HepG2 (cell line): Measurements from ENCODE around the gene GRM2. TPM values are rescaled to one million over a fixed set of nuclear protein-coding genes. Genes with fewer than 3 reads are reported as not detected.

Source experiments
- ATAC-seq: fragments of 200-7000 bp; cut with Tn5 transposase; 3 replicates; pipeline ENCODE4 v1.9.1; 2020; ENCODE audit warnings: mild to moderate bottlenecking, moderate library complexity
- BruUV-seq: library from RNA; stranded (reverse); fragments of 400-500 nt; replicated peaks from 2 replicates; lab custom pipeline; 2021; lab: Mats Ljungman, UMichigan
- CTCF ChIA-PET: fragments of 300-600 bp; formaldehyde crosslinking; extraction: SDS; loops from one replicate; lab custom pipeline; 2021; ENCODE audit warnings: low total read pairs, inconsistent platforms, low intra/inter-chr PET ratio; lab: Yijun Ruan, JAX
- POLR2A ChIA-PET: fragments of 350-600 bp; sonication (Branson Sonifier 250); formaldehyde crosslinking; loops from one replicate; lab custom pipeline; 2020; ENCODE audit warnings: antibody characterized with exemption, inconsistent platforms; lab: Yijun Ruan, JAX
- DNase-seq: peaks from one replicate; pipeline ENCODE4 v3.0.0-alpha.2; 2015; ENCODE audit warnings: low spot score
- FAIRE-seq: peaks from 3 replicates; lab custom pipeline; 2011; peaks lifted over from hg19 to GRCh38; lab: Jason Lieb, UNC
- H2AFZ ChIP-seq: one replicate; pipeline ENCODE4 v1.6.1; 2011; ENCODE audit warnings: low read length, inconsistent platforms
- H3K27ac ChIP-seq: fragments of 300-600 bp; 3 replicates; pipeline ENCODE4 v1.8.0; 2011; ENCODE audit warnings: mixed run types, mild to moderate bottlenecking, mixed read lengths, low read length, inconsistent platforms; ENCODE audit not compliant: insufficient read depth; ENCODE audit errors: extremely low read length
- H3K27me3 ChIP-seq, 2 experiments: fragments of 200-600 bp in 1 of 2; 2 replicates in 1 of 2; 3 replicates in 1 of 2; pipeline versions ENCODE4 v1.6.0 to v1.8.0; 2011; ENCODE audit warnings: low read length in 2 of 2, mild to moderate bottlenecking in 2 of 2, moderate library complexity in 2 of 2, inconsistent platforms in 1 of 2; ENCODE audit not compliant: insufficient read depth in 2 of 2, control insufficient read depth in 1 of 2
- H3K36me3 ChIP-seq, 2 experiments: fragments of 200-600 bp in 1 of 2; replicated peaks in 1 of 2; 2 replicates in 1 of 2; 3 replicates in 1 of 2; pipeline versions ENCODE4 v1.5.1 to v1.8.0; 2011; ENCODE audit warnings: low read length in 2 of 2, inconsistent platforms in 1 of 2; ENCODE audit not compliant: insufficient read depth in 2 of 2, control insufficient read depth in 1 of 2
- H3K4me1 ChIP-seq: 2 replicates; pipeline ENCODE4 v1.5.1; 2012; ENCODE audit warnings: low read length, inconsistent platforms; ENCODE audit not compliant: insufficient read depth
- H3K4me2 ChIP-seq: 2 replicates; pipeline ENCODE4 v1.6.0; 2011; ENCODE audit warnings: low read depth, low read length, inconsistent platforms
- H3K4me3 ChIP-seq, 3 experiments: fragments of 200-600 bp in 1 of 3; sonication (generic), shearing (Covaris generic) in 1 of 3; replicated peaks in 1 of 3; 2 replicates each; pipeline ENCODE4 v1.5.1; 2011 to 2016; ENCODE audit warnings: low read length in 3 of 3, inconsistent platforms in 2 of 3, low read depth in 2 of 3, mild to moderate bottlenecking in 2 of 3, control low read depth in 1 of 3, mixed read lengths in 1 of 3; ENCODE audit not compliant: insufficient read depth in 1 of 3
- H3K79me2 ChIP-seq: one replicate; pipeline ENCODE4 v1.6.1; 2011; ENCODE audit warnings: low read length, inconsistent platforms; ENCODE audit not compliant: insufficient read depth
- H3K9ac ChIP-seq: 2 replicates; pipeline ENCODE4 v1.6.0; 2011; ENCODE audit warnings: mild to moderate bottlenecking, low read depth, low read length, inconsistent platforms; ENCODE audit not compliant: insufficient read depth
- H3K9me3 ChIP-seq: 2 replicates; pipeline ENCODE4 v1.5.1; 2012; ENCODE audit warnings: mild to moderate bottlenecking, low read length
- H4K20me1 ChIP-seq: 2 replicates; pipeline ENCODE4 v1.6.0; 2011; ENCODE audit warnings: inconsistent platforms, mild to moderate bottlenecking, low read length, moderate library complexity; ENCODE audit not compliant: insufficient read depth
- AFF4 ChIP-seq: sonication (generic); formaldehyde crosslinking; IDR thresholded peaks from 2 replicates; pipeline ENCODE4 v1.4.0; 2020; ENCODE audit warnings: missing genetic modification reagents
- AGO1 ChIP-seq: fragments of 200-400 bp; formaldehyde crosslinking; IDR thresholded peaks from 2 replicates; pipeline ENCODE4 v1.6.1; 2017; ENCODE audit warnings: mild to moderate bottlenecking, low read depth, low read length, moderate library complexity; ENCODE audit not compliant: poor library complexity, severe bottlenecking
- CHD2 ChIP-seq: IDR thresholded peaks from 2 replicates; pipeline ENCODE4 v1.6.1; 2011; ENCODE audit warnings: low read depth, low read length, improper control_type of control experiment
- FUBP1 ChIP-seq: sonication (generic); formaldehyde crosslinking; IDR thresholded peaks from 2 replicates; pipeline ENCODE4 v1.5.1; 2020; ENCODE audit warnings: missing genetic modification reagents, mild to moderate bottlenecking, borderline replicate concordance
- MYNN ChIP-seq: sonication (generic); formaldehyde crosslinking; IDR thresholded peaks from 2 replicates; pipeline ENCODE4 v1.4.0; 2020; ENCODE audit warnings: mild to moderate bottlenecking, low read depth, missing genetic modification reagents
- NFYB ChIP-seq: sonication (generic); formaldehyde crosslinking; IDR thresholded peaks from 2 replicates; pipeline ENCODE4 v1.4.0; 2020; ENCODE audit warnings: missing genetic modification reagents
- PITX1 ChIP-seq: sonication (generic); formaldehyde crosslinking; IDR thresholded peaks from 2 replicates; pipeline ENCODE4 v1.5.1; 2020; ENCODE audit warnings: mild to moderate bottlenecking, missing genetic modification reagents
- PLSCR1 ChIP-seq: sonication (generic); formaldehyde crosslinking; IDR thresholded peaks from 2 replicates; pipeline ENCODE4 v1.5.0; 2020; ENCODE audit warnings: missing genetic modification reagents, mild to moderate bottlenecking, borderline replicate concordance
- SETDB1 ChIP-seq: sonication (generic); formaldehyde crosslinking; IDR thresholded peaks from 2 replicates; pipeline ENCODE4 v1.5.1; 2020; ENCODE audit warnings: missing genetic modification reagents, mild to moderate bottlenecking, borderline replicate concordance
- SRSF1 ChIP-seq: fragments of 200-400 bp; formaldehyde crosslinking; optimal IDR thresholded peaks from 2 replicates; pipeline ENCODE3; 2017; ENCODE audit warnings: mild to moderate bottlenecking, low read depth, low read length, moderate library complexity
- ZNF33A ChIP-seq: sonication (generic); formaldehyde crosslinking; IDR thresholded peaks from 2 replicates; pipeline ENCODE4 v1.5.1; 2020; ENCODE audit warnings: missing genetic modification reagents, mild to moderate bottlenecking, moderate library complexity, borderline replicate concordance
- ZNF484 ChIP-seq: sonication (generic); formaldehyde crosslinking; IDR thresholded peaks from 2 replicates; pipeline ENCODE4 v1.5.1; 2020; ENCODE audit warnings: mild to moderate bottlenecking, low read depth, missing genetic modification reagents, borderline replicate concordance
- ZNF552 ChIP-seq: sonication (generic); formaldehyde crosslinking; IDR thresholded peaks from 2 replicates; pipeline ENCODE4 v1.9.0; 2022; ENCODE audit warnings: missing genetic modification reagents, mild to moderate bottlenecking, borderline replicate concordance
- ZNF605 ChIP-seq: sonication (generic); formaldehyde crosslinking; IDR thresholded peaks from 2 replicates; pipeline ENCODE4 v1.8.0; 2022; ENCODE audit warnings: mild to moderate bottlenecking, missing genetic modification reagents
- ZNF781 ChIP-seq: sonication (generic); formaldehyde crosslinking; IDR thresholded peaks from 2 replicates; pipeline ENCODE4 v1.5.1; 2020; ENCODE audit warnings: borderline replicate concordance, mild to moderate bottlenecking, missing genetic modification reagents; ENCODE audit errors: not compliant biosample characterization
- WGBS: methylation state at CpG from one replicate; pipeline ENCODE4 v1.1.6; 2017; ENCODE audit warnings: low lambda C conversion rate; 5-methylcytosine and 5-hydroxymethylcytosine counted together
- in situ Hi-C: cut with HindIII; loops from 2 replicates; pipeline ENCODE4 v1.10.0; 2017; ENCODE audit warnings: low pct_unique_long_range_greater_than_20kb; ENCODE audit not compliant: extremely low pct_ligation_motif_present
- intact Hi-C: fragments of 100-400 bp; cut with micrococcal nuclease; formaldehyde crosslinking; loops from one replicate; pipeline ENCODE4 v1.10.0; 2022; ENCODE audit not compliant: unreplicated experiment
- polyA plus RNA-seq, 8 experiments: library from polyadenylated mRNA; depleted of rRNA in 3 of 8; stranded (reverse) in 7 of 8; unstranded in 1 of 8; fragments of >200 nt; fragmentation: Illumina TruSeq in 4 of 8; extraction: Trizol in 4 of 8; gene quantifications; 2 replicates each; pipeline versions ENCODE4 v1.2.1 to v1.2.3, GENCODE V29; 2011 to 2016; ENCODE audit warnings: low read depth in 4 of 8, missing spikeins in 1 of 8, mixed read lengths in 1 of 8; ENCODE audit not compliant: insufficient read depth in 1 of 8
- total RNA-seq, 5 experiments: library from RNA; depleted of rRNA; stranded (reverse); fragments of >200 nt; fragmentation: Illumina TruSeq; extraction: Trizol; gene quantifications; 2 replicates each; pipeline ENCODE4 v1.2.3, GENCODE V29; 2016; ENCODE audit warnings: low read depth in 1 of 5
- TF ChIP-seq, protein P1 (sequence below): sonication (generic); formaldehyde crosslinking; conservative IDR thresholded peaks from 2 replicates; pipeline ENCODE4 v1.8.0; 2022; ENCODE audit warnings: mild to moderate bottlenecking, moderate library complexity, missing genetic modification reagents

GRM2 gene
- total and polyA plus RNA-seq, 2 of the 13 experiments (the other 11 are each of a cell fraction or from before 2014, with no cell fraction given): 0.04 to 0.07 TPM

- Histone ChIP-seq H3K9ac (no peak overlapping the region), H3K79me2 (no peaks in the 10 kb centered on the region), H3K4me1 (peaks cover 29% of the 10 kb centered on the region), H3K27me3 (0 out of 5 replicates have a peak, but pooled peaks cover 0 to 2% of the 10 kb centered on the region in 2 experiments), H3K27ac (no peak overlapping the region), H3K9me3 (no peaks in the 10 kb centered on the region), H3K4me3 (no peak overlapping the region), H4K20me1 (no peaks in the 10 kb centered on the region), H3K4me2 (no peak overlapping the region), H2AFZ (no peak overlapping the region), H3K36me3 (no peaks in the 10 kb centered on the region)
- WGBS: 39% methylated on average over 2 of the region's 5 CpGs
- ChIA-PET POLR2A (no interaction called here), CTCF (no interaction called here)
- in situ Hi-C loops (no loop called here), intact Hi-C loops (no loop called here)
- DNase-seq (no peak), FAIRE-seq (no peak), ATAC-seq (no peak)
- no TSS peak for BruUV-seq
- TF ChIP-seq SRSF1: no peak
- TF ChIP-seq ZNF33A (CRISPR knock-in tag): no peak
- no peak for TF ChIP-seq PLSCR1 (CRISPR knock-in tag)
- no peak for TF ChIP-seq ZNF605 (CRISPR knock-in tag)
- no peak for TF ChIP-seq ZNF781
- TF ChIP-seq ZNF552: no peak
- no peak for TF ChIP-seq MYNN
- TF ChIP-seq CHD2: no peak
- no peak for TF ChIP-seq ZNF484 (CRISPR knock-in tag)
- TF ChIP-seq NFYB (CRISPR knock-in tag): no peak
- TF ChIP-seq AFF4 (CRISPR knock-in tag): no peak
- no peak for TF ChIP-seq AGO1
- TF ChIP-seq PITX1 (CRISPR knock-in tag): no peak
- TF ChIP-seq FUBP1: no peak
- TF ChIP-seq, protein P1, sequence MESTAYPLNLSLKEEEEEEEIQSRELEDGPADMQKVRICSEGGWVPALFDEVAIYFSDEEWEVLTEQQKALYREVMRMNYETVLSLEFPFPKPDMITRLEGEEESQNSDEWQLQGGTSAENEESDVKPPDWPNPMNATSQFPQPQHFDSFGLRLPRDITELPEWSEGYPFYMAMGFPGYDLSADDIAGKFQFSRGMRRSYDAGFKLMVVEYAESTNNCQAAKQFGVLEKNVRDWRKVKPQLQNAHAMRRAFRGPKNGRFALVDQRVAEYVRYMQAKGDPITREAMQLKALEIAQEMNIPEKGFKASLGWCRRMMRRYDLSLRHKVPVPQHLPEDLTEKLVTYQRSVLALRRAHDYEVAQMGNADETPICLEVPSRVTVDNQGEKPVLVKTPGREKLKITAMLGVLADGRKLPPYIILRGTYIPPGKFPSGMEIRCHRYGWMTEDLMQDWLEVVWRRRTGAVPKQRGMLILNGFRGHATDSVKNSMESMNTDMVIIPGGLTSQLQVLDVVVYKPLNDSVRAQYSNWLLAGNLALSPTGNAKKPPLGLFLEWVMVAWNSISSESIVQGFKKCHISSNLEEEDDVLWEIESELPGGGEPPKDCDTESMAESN (CRISPR knock-in tag): no peak
- no peak for TF ChIP-seq SETDB1 (CRISPR knock-in tag)
Measured at GRCh38 chr3:51716805-51717204, 9.9 kb downstream of the GRM2 start.
